DMS153 treated with DMSO at 0.1 percent for 48 hours (cell line): ENCODE measurements around the gene YARS1.
"Not testable (repeated sequence)": the region's sequence is repeated elsewhere in the genome, so short reads cannot be mapped to it uniquely, and the experiment has no call there.

Experiments
- DNase-seq: peaks from one replicate; lab custom pipeline; 2025; ENCODE audit not compliant: unreplicated experiment; lab: John Stamatoyannopoulos, UW

The YARS1 gene

DNA sequence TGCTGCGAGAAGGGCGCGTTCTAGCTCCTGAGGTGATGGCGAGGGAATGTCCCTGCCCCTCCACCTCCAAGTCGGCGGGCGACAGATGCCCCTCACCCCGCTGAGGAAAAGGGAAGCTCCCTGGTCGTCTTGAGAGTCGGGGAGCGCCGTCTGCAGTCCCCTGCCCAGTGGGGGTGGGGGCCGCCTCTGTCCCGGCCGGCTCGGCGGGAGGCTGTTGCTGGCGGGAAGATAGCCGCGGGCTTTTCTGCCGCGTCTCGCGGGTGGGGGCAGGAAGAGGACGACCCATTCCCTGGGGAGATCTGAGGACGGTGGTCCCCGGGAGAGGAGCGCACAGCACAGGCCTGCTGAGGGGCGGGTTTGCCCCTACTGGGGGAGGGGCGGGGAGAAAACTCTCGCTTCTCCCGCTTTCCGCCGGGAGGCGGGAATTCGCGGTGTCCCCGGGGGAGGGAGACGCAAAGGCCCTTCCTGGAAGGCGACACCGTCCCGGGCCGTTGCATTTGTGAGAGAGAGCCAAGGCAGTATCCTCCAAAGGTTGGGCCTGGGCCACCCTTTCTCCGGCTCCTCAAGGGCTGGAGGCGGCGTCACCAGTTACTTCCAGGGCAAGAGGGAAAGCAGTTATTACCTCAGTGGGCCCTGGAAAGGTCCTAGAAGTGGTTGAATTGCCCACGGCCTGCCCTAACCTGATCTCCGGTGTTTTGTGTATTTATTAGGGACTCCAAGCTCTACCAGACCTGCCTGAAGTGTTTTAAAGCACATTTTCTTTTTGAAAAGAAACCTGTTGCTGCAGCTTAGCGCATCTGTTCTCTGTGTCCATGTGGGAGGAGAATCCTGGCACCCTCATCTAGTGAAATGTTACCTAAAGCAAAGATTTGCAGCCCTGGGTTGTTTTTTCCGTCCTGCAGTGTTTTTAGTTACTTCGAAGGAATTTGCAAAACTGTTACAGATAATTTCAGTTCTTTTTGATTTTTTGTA, 943 bp upstream of the YARS1 start:
- DNase-seq = peak; percentile 65

DNA sequence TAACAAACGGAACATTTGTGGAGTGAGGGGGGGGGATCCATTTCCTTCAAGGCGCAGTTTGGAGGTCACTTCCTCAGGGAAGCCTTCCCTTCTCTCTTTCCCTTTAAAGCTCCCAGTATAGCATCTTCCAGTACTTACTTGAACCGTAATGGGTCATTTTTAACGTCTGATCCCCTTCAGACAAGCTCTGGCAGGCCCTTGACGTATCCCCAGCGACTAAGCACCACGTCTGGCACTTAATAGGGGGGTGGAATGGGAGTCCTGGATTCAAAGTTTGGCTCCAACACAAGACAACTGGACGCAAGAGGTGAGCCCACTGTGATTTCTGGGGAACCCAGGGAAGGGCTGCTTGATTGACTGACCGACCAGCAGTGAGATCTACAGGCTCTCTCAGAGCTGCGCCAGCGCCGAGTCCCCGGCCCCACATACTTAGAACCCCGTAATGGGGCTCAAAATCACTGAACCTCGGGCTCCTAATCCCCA, 441 bp downstream of the YARS1 start:
- DNase-seq = peak; percentile 48

- no peak for DNase-seq
Measured at GRCh38 chr1:32813941-32814739, 3.0 kb downstream of the YARS1 start.

- DNase-seq = no peak
Measured at GRCh38 chr1:32811917-32812316, 5.2 kb downstream of the YARS1 start.

DNA sequence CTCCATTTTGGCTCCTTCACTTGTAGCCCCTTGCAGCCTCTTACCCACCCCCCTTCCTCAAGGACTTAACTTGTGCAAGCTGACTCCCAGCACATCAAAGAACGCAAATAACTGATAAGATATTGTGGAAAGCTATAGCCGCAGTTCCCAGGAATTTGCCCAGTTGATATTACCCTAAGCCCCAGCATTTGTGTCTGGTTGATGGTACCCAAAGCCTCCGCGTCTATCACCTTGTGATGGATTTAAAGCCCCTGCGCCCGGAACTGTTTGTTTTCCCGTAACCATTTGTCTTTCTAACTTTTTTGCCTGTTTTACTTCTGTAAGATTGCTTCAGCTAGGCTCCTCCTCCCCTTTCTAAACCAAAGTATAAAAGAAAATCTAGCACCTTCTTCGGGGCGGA, 5.9 kb downstream of the YARS1 start:
- no peak for DNase-seq

DNA sequence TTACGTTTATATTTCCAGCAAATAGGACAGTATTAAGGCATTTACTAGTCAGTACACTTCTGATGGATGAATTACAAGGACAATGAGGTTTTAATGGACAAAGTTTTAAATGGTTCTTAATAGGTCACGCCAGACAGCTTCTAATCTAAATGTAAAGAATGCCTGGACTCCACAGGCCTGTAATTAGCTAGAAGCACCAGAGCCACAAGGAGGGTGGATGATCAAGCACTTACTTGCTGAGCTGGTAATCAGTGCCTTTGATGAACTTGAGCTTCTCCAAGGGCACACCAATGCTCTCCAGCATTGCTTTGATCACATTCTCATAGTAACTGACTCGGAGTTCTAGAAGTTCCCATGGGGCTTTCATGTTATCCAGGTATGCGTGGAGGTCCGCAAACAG, 6.8 kb downstream of the YARS1 start:
- no peak for DNase-seq

GRCh38 chr1:32808580-32808979, 8.6 kb downstream of the YARS1 start:
- no peak for DNase-seq

DNA sequence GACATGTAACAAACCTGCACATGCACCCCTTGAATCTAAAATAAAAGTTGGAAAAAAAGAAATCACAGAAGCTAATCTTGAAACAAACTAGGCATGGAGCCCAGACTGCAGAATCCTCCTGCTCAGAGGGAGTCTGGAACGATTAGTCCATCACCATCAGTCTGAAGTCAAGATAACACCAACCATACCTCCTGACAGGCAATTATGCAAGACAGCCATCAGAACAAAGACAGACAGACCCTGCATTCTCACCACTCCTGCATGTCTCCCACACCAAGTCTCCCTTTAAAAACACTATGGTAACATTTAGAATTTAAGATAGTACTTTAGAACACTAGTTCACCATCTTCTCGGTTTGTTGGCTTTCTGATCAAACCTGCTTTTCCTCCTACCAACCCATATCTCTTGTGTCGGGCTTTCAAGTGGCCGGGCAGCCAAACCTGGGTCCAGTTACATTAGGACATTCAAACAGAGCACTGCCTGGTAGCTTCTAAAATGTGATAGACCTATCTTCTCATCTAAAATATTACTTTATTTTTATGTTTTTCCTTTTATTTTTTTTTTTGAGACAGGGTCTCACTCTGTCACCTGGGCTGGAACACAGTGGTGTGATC, 10.1 kb downstream of the YARS1 start:
- DNase-seq = no peak

DNA sequence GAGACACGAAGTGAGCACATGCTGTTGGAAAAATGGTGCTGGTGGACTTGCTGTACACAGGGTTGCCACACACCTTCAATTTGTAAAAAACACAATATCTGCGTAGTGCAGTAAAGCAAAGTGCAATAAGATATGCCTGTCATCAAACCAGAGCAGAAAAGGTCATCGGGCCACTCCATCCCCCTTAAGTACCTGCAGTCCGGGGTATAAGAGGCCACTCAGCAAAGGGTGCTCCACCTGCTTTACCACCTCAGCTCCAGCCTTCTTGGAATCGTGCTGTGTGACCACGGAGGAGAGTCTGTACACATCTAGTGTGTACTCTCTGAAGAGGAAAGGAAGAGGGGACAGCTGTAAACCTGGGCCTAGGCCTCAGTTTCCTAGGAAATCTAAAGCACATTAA, 10.9 kb downstream of the YARS1 start:
- no peak for DNase-seq

DNA sequence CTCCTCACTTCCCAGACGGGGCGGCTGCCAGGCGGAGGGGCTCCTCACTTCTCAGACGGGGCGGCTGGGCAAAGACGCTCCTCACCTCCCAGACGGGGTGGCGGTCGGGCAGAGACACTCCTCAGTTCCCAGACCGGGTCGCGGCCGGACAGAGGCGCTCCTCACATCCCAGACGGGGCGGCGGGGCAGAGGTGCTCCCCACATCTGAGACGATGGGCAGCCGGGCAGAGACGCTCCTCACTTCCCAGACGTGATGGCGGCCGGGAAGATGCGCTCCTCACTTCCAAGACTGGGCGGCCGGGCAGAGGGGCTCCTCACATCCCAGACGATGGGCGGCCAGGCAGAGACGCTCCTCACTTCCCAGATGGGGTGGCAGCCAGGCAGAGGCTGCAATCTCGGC, 12.7 kb downstream of the YARS1 start:
- DNase-seq = not testable (repeated sequence)

GRCh38 chr1:32801096-32801715, 16.0 kb downstream of the YARS1 start:
- no peak for DNase-seq

DNA sequence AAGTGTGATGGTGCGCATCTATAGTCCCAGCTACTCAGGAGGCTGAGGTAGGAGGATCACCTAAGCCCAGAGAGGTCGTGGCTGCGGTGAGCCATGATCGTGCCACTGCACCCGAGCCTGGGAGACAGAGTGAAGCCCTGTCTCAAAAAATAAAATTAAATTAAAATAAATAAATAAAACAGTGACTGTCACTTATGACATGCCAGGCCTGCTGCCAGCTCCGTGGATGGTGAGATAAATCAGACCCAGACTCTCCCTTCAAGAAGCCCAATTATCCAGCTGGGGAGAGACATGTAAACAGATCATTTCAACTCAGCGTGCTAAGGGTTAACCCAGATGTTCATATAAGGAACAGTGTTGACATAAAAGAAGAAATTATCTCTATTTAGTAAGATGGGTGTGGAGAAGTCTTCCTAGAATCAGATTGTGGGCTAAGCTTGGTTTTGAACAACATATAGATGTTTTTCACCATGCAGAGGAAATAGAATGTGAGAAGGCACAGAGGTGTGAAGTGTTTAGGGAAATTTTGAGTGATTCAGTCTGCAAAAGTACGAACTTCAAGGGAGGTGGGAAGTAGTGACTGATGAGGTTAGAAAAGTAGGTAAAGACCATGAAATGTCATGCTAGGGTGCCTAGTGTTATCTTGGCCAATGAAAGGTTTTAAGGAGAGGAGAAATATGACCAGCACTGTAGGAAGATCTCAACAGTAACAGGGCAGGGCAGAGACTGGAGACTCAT, 18.3 kb downstream of the YARS1 start:
- DNase-seq = no peak

GRCh38 chr1:32798191-32798590, 19.0 kb downstream of the YARS1 start:
- no peak for DNase-seq

GRCh38 chr1:32797456-32797855, 19.7 kb downstream of the YARS1 start:
- DNase-seq = no peak

GRCh38 chr1:32795763-32796162, 21.4 kb downstream of the YARS1 start:
- DNase-seq = not testable (repeated sequence)

- no peak for DNase-seq
Measured at GRCh38 chr1:32791881-32792280, 25.3 kb downstream of the YARS1 start.

DNA sequence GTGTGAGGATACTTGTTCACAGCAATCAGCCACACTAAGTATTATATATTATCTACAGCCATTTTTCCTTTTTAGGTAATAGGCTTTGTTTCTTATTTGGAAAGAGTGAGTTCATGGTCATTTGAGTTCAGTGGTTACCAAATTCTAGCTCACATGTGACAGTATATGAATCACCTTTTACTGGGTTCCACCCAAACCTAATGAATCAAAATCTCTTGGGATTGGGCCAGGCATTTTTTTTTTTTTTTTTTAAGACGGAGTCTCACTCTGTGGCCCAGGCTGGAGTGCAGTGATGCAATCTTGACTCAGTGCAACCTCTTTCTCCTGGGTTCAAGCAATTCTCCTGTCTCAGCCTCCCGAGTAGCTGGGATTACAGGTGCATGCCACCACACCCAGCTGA, 27.8 kb downstream of the YARS1 start:
- DNase-seq = not testable (repeated sequence)

DNA sequence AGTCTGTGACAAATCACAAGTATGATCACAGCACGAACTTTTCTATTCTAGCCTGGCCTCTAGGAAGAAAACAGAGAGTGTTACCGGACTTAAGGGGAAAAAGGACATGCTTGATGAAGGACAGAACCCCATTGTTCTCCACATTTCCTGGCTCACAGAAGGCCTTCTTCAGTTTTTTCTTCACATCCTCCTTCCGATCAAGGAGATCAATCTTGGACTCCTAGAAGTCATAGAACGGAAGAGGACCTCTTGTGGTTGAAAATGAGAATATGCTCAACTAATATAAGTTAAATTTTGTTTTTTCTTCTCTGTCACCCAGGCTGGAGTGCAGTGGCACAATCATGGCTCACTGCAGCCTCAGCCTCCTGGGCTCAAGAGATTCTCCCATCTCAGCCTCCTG, 30.3 kb downstream of the YARS1 start:
- DNase-seq = no peak

DNA sequence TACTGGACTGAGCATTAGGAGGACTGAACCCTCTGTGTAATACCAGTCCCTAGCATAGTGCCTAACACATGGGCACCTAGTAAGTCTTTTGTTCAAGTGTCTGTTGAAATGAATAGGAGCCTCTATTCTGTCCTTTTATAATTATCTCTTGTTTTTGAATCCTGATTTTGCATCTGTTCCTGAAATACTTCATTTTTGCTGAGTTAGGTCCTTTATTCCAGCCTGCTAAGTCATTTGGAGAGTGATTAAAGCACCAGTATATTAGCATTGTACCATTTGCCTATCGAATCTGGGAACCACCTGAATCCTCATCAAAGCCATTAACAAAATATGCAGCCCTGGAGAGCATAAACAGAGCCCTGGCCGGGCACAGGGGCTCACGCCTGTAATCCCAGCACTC, 32.3 kb downstream of the YARS1 start:
- no peak for DNase-seq

- DNase-seq = no peak
Measured at GRCh38 chr1:32783851-32784250, 33.3 kb downstream of the YARS1 start.
